GM18511 (cell line): ENCODE results near the gene SOX2.

Experiments
- ATAC-seq: cut with Tn5 transposase; IDR thresholded peaks from one replicate; pipeline ENCODE4 v1.9.1; 2021; ENCODE audit warnings: mild to moderate bottlenecking, moderate library complexity; ENCODE audit not compliant: unreplicated experiment

Gene SOX2

DNA sequence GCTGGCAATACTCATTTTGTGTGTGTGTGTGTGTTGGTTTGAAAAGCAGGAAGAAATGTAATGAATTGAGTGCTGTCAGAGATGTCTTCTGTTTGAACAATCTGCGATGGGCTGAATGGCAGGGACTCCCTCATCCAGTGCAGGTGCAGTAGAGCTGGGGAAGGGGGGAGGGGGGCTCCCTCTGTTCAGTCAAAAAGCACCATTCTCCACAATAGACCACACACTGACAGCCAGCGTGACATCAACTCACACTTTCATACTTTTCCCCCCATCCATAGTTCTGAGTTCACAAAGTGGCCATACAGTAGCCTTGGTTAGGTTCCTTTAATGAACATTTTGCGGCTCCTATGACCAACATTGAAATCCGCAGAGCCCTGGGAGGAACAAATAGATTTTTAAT, 10.4 kb downstream of the SOX2 start:
- ATAC-seq, result no peak

DNA sequence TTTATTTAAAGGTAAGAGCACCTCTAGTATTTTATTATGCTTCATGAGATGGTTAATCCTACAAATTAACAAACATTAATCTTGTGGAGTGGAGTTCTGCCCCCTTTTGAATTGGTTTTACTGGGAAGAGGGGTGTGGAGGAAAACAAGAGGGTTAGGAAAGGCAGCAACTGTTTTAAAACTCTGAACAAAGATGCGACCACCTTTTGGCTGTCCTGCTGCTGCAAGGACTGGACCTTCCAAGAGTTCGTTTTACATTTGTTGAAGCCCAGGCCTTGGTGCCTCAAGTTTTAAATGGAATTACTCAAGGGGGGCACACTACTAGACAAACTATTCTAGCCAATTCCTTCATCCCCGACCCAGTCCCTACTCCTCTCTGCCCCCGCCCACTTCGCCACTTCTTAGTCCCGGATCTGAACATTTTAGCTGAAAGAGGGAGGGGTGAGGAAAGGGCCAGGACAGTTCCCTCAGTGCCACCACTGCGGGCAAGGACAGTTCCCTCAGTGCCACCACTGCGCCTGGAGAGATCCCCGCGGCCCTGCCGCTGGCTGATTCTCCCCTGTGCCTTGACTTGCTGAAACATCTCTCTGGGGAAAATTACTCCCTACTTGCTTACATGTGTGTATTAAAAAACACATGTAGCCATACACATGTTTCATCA, 11.2 kb downstream of the SOX2 start:
- no peak for ATAC-seq

DNA sequence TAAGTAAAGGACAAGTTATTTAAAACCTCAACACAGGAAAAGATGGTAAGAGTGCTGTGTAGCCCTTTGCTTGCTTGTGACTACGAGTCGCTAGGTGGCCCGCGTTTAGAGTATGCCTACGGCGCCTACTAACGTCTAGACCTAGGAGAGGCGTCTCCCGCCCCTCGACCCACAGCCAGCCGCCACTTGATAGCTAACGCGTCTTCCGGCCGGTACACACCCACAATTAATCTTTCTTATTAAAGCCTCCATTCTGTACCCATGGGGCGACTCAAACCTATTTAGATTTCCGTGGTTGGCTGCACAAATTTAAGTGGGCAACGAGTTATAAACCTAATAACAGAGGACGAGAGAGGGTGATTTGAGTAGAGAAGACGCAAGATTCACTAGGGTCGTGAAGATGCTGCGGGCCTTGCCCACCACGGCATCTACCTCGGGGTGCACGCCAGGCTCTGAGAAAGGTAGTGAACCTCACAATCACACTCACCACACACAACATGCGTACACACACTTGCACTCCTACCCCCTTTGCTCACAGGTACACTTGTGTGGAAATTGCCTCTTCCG, 12.0 kb downstream of the SOX2 start:
- ATAC-seq, result no peak

DNA sequence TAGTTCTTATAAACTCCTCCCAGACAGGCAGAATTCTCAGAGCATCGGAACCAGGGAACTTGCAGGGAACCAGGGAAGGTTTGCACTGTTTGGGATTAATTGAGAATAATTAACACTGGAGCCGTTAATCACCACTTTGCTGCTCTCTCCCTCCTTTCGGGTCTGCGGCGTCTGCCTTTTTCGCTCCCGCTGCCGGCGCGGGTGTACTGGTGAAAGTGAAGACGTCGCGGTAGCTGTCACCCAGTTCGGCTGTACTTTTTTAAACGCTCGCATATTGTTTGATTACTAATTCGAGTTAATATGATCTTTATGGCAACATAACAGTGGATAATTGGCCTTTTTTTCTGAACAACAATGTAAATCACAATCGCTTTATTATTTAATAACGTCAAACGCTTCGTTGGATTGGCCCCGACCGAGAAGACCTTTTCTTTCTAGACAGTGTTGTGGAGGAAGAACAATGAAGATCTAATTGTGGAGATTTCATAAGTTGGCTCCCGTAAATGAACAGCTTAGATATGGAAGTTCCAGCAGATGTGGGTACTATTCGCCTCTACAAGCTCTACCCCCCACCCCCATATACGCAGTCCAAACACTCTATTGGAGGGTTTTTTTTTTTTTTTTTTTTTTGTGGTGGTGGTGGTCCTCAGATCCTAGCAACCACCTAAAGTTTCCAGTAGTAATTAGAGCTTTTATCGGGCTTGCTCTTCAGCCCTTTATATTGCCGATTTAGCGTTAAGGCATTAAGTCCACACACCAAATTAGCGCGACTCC, 12.7 kb downstream of the SOX2 start:
- ATAC-seq, result no peak

DNA sequence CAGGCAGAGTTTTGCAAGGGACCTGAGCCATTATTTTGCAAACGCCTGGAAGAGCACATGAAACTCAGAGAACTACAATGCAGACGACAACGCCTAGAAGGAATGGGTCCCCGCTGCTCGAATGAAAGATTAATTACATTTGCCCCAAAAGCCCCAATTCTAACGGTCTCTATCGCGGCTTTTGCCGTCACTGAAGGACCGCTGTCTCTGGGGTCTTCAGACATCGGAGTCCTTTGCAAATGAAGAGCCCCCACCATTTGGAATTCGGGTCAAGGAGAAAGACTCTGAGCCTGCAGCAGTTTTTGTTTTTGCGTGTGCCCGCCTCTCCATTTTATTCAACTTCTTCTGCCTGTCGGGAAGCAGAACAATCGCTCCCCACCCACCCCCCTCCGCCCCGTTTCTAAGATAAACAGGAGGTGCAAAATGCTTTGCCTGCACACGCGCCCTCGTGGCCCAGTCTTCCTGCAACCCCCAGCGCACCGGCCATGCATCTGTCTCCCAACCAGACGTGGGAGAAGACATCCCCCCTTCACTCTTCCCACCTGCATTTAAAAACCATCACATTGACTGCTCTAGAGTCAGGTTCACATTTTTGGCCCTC, 13.5 kb downstream of the SOX2 start:
- ATAC-seq, result no peak

DNA sequence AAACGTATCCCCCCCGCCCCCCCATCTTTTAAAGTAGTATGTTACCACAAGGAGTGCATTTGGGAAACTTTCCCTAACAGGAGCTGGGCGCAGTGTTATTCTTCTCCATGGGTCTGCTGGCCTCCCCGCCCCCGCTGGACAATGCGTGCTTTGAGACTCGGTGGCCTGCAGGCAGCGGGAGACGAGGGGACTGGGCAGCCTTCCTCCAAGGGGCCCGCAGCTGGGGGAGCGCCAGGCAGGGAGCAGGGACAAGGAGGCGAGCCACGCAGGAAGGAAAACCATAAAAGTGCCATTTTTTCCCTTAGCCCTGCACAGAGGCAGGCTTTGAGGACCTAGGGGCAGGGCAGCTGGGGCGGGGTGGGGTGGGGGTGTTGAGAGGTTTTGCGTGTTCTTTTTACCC, 14.1 kb downstream of the SOX2 start:
- ATAC-seq, result no peak

DNA sequence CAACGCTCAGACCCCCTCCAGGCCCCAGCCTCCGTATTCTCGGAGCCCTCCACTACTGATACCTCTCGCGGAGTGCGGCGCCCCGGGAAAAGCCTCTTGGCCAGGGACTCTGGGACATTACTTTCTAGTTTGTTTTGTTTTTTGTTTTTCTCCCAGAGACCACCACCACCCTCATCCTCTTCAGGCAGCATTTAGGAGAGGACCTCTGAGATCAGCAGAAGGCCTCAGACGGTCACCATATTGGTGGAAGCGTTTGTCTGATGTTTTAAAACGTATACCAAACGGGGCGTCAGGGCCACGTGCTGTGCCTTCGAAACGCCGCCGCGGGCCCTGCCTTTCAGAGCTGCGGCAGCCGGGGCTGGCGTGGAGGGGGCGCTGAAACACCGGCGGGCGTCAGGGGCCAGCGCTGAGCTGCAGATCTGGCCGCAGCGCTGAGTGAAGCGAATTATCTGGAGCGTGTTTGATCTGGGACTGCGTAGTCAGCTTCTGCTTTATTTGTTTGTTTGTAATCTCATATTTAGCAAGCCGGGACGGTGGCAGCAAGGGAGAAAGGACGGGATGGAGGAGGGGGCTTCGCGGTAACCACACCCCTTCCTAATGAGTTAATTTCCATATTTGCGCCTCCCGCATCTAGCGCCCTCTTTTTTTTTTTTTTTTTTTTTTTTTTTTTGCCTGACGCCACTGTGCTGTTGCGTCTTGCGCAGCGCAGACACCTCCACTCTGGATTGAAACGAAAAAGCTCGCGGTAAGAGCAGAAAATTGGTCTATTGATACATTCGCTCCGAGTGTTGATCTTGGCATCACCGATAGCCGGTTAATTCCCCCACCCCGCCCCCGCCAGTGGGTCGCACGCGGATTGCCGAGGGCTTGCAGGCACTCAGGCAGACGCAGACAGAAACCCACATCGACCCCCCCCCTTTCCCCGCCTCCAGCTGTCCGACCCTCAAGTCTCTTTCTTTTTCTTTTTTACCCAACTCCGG, 14.9 kb downstream of the SOX2 start:
- ATAC-seq, result no peak

DNA sequence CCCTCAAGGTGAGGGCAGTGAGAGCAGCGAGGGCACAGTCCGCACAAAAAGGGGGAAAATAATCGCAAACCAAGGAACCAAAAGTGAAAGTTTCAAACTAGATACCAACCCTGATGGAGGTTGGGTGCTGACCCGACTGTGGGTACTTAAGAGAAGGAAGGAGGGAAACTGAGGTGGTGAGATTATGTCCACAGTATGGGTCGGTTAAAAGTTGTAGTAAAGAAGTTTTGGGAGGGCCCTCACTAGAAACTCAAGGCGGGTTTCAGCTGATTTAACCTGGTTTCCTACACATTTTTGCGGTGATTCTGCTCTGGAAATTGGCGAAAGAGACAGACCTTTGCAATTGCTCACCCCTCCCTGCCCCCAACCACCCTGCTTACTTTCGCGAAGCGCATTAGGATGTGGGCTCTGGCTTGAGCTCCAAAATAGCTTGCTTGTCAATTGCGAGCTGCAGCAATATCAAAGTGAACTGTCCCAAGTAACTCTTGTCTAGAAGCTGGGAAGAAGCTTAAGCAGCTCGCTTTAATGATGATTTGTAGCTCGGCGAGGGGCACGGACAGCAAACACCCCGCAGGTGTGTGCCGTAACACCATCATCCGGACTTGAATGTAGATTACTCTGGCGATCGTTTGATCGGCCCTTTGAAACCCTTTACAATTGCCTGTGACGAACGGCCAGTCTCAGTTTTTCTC, 15.8 kb downstream of the SOX2 start:
- no peak for ATAC-seq

DNA sequence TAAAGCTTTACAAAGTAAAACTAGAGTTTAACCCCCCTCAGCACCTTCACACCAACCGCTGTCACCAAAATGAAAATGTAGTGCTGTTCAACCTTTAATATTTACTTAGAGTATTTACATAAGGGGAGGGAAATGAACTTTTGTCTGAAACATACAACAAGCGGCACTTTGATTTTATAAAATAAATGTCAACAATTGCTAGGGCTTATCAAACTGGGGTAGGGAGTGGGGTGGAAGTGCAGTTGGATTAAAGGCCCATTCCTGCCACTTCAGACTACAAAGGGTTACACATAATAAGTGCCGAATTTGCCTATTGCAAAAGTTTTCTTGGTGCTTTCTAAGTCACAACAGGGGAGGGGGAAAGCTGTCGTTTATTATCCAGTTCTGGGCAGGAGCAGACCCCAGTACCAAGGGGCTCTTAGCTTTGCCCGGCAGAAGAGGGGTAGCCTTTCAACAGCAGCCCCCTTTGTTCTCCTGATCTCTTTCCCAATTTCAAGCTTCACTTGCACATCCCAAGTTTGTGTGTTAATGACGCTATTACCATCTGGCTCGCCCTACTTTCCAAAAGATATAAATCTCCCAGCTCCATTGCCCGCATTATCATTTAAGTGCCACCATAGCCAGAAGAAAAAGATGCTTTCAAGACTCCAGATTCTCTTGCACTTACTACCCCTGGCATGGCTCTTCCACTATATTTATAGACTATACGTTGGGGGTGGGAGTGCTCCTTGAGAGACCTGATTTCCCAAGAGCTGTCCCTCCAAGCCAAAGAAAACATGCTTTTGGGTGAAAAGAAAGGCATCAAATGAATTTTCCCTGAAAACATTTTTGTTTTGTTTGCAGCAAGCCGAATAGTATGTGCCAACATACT, 17.0 kb downstream of the SOX2 start:
- ATAC-seq, result no peak

DNA sequence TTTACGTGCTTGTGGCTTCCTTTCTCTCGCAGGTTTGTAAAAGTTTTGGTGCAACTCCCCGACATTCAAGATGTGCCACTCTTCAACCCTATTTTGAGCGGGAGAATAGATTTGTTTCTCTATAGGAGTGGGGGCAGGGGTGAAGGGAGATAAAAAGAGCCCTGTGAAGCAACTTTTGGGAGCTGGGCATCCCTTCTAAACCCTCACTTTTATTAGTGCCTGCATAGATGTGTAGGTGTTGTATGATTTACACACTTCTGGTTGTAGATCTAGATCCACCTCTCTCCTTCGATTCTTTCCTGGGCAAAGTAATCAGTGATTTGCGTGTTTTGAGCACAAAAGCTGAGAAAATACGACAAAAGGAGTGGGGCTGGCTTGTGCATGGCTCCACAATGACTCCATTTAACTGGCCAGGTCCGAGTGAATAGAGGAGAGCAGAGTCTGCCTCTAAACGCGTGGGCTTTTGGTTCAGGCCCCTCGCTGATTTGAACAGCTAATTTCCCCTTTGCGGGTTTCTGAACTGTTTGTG, 17.7 kb downstream of the SOX2 start:
- ATAC-seq, result no peak

DNA sequence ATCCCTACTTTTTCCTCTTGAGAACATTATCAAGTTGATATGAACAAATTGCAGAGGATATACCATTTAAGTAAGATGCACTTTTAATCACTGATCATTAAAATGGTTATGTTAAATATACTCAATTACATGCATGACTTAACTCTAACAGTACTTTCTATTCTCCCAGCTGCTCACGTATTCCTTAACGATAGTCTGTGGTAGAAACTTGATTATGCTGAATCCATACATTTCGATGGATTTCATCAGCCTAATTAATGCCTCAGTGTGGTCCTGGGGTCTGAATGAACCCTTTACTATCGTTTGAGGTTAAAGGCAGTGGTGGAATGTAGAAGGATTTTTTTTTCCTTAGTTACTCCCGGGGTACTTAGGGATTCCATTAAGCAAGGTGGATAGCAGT, 18.6 kb downstream of the SOX2 start:
- ATAC-seq, result no peak

DNA sequence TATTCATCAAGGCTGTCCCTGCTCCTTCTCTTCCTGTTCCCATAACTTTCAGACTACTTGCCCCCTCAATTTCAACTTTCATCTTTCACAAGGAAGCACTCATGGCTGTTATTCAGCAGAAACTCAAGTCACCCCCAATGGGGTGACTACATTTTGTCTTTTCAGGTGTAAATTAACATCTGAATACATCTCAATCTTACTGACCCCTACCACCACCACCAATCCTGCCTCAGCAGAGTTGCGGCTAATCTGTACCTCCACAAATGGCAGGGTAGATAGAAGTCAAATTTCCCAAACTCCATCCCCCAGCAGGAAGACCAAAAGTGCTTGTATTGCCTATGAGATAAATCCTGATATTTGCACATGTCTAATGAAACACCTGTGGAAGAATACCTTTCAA, 19.2 kb downstream of the SOX2 start:
- ATAC-seq, result no peak

DNA sequence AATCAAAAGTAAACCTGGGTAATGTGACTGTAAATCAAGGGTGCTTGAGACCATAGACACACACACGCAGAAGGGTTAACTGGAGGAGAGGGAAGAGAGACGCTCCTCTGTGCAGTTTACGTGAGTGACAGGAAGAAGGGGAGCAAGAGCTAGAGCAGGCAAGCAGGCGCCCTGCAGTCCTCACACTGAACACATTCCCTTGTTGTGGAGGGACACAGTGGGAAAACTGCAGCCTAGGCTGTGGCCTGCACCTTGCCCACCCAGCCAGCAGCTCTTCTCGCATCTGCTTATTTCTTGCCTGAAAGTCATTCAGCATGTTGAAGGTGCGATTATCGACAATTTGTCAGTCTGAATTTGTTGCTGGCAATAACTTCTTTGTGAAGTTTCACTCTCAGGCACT, 24.2 kb downstream of the SOX2 start:
- ATAC-seq, result no peak

DNA sequence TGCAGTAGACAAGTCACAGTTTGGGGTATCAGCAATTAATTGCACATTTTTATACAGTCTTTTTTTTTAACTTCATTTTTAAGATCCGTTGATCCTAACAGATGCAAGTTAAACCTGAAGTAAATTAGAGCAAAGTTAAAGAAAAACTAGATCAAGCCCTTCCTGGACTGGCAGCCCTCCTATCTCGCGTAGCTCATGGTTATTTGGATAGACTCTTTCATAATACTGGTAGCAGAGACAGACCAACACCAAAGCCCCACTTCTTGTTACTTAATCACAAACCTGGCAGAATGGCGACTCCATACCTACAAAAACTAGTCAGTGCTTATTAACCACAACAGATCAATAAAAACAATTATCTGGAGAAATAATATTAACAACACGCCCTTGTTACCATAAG, 26.8 kb downstream of the SOX2 start:
- no peak for ATAC-seq

DNA sequence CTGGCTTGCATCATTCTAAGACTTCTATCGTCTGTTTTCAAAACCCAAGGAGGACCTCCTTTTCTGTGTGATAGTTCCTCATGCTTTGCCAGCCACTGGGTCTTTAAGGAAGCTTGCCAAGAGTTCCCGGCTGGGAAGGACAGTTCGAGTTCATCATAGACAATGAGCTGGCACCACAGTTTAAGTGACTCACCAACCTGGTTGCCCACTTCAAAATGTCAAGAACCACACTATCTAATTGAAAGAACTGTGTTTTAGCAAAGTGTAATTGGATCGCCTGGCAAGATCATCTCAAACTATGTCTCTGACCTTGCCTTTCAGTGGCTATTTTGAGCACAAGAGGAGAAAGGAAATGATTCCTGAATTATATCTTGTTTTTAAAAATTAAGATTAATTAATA, 27.9 kb downstream of the SOX2 start:
- ATAC-seq, result no peak

DNA sequence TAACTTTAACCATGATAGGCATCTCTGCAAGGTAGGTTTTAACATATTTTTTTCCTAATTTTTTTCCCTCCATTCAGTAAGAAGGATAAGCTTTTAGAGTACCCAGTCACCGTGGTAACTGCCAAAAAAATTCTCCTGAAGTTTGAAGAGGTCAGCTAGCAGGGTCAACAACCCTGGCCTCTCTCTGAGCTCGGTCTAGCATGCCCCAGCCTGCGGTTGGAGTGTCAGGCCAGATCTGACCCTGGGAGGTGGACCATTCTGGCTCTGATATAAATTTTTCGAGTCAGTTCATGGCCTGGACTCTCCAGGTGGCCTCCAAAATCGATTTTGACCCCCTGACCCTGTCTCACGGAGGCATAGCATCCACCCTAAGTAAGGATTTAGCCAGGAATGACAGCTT, 29.7 kb downstream of the SOX2 start:
- no peak for ATAC-seq

DNA sequence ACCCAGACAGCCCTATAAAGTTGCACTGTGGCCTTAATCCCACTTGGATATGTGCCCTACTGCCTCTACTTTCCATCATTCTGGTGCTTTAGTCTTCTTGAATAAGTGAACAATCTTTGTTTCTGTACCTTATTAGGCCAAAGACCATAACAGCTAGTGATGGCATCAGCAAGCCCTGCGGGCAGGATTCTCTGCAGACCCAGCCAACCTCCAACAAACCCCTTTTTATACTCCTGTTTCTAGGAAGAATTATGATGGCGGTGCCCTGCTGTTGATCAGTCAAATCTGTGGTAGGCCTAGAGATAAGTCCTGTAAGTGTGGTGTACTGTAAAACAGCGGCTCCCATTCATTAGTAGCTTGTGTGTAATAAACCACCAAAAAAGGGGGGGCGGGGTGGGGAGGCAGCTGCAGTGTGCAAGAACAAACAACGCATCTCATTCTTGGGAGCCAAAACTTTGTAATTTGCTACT, 40.5 kb downstream of the SOX2 start:
- no peak for ATAC-seq

DNA sequence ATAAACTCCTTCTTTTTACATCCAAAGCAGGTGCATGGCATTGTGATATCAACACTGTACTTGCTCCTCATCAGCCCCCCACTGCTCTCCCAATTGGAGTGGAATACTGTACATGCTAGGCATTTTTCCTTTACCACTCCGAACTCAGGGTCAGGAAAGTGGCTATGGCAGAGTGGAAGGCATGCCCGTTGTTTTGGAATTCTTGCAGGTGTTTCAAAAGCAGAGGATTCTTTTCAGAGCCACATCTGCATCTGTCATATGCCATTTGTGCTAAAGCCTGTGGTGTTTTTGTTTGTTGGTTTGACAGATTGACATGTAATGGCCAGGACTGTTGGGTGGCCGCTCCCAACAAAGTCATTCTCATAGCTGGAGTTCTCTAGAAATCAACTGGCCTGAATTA, 41.7 kb downstream of the SOX2 start:
- no peak for ATAC-seq

DNA sequence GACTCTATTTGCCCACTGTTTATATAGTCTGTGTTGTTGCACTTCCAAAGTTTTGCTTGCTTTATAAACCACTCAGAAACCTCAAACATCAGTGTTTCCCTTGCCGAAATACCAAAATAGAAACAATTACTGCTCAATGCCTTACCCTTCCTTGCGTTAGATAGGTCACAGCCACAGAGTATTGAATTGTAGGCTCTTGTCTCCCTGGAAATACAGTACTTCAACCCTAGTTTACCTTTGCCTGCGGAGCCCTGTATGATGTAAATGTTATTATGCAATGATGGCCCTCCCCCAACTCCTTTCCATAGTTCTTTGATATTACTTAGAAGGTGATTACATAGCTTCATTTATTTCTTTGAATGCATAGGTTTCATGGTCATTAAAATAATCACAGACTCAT, 44.2 kb downstream of the SOX2 start:
- ATAC-seq, result no peak
